GM19452 (cell line): ENCODE measurements around the gene ABCD2.
"Not testable (repeated sequence)": the region's sequence is repeated elsewhere in the genome, so short reads cannot be mapped to it uniquely, and the experiment has no call there.

Experiments used
- ATAC-seq: cut with Tn5 transposase; IDR thresholded peaks from one replicate; pipeline ENCODE4 v1.9.1; 2021; ENCODE audit not compliant: unreplicated experiment

The ABCD2 gene

DNA sequence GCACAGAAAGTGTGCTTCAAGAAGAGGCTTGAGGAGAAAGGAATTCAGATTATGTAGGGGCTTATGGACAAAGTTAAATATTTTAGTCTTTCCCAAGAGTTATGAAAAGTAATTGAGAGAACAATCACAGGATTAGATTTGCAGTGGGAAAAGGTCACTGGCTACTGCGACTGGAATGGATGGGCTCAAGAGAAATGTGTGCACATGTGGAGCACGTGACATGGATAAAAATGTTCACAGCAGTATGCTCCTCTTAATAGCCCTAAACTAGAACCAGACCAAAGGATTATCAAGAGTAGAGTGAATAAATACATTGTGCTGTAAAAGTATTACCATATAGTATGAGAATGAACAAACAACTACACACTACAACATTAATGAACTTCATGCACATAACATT, 78.1 kb downstream of the ABCD2 start:
- no peak for ATAC-seq

DNA sequence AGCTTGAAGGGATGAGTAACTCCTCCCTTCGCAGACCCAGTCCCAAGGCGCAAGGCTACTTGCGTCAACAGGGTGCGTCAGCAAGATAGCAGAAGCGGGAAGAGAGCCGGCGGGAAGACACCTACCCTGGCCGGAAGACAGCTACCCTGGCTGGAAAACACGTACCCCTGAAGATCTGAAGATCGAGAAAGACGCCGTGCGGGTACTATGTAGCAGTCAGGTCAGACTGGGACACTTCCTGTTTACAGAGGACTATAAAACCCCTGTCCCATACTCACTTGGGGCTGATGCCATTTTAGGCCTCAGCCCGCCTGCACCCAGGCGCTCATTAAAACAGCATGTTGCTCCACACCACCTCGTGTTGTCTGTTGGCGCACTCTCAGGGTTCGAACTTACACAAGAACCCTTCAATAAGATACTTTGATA, 80.9 kb downstream of the ABCD2 start:
- ATAC-seq, result no peak

GRCh38 chr12:39533951-39534350, 85.7 kb downstream of the ABCD2 start:
- no peak for ATAC-seq

DNA sequence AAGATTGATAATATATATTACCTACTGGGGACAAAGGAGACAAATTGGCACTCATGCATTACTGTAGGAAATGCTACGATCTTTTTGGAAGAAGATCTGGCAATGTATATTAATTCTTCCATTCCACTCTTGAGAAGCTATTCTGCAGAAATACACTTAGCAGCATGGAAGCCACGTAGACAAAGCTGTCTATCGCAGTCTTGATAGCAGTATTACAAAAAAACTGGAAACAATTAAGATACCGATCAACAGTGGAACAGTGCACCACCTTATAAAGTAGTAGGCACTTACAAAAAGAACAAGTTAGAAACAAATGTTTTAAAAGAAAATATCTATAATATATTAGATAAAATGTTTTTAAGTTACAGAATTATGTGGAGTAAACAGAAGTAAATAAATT, 87.2 kb downstream of the ABCD2 start:
- ATAC-seq, result no peak

DNA sequence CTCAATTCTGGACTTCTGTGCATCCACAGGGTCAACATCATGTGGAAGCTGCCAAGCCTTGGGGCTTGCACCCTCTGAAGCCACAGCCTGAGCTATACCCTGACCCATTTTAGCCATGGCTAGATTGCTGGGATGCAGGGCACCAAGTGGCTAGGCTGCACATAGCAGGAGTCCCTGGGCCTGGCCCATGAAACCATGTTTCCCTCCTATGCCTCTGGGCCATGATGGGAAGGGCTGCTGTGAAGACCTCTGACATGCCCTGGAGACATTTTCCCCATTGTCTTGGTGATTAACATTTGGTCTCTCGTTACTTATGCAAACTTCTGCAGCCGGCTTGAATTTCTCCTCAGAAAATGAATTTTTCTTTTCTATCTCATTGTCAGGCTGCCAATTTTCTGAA, 92.6 kb downstream of the ABCD2 start:
- no peak for ATAC-seq

GRCh38 chr12:39522167-39522566, 97.4 kb downstream of the ABCD2 start:
- ATAC-seq, result not testable (repeated sequence)

- ATAC-seq, result no peak
Observed at GRCh38 chr12:39510001-39510400, 109.6 kb downstream of the ABCD2 start.

DNA sequence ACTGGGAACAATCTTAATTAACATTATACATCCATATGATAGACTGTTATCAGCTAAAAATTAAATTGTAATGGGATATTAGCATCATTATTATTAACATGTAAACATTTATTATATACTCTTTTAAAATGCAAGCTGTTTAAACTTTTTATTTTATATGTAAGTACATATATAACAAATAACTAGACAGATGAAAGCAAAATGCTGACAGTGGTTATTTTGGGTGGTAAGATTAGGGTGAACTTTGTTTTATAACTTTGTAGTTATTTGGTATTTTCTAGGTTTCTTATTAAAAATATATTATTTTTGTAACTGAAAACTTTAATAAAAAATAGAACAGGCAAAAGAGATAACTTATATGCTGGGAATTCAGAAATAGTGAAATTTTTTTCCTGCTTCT, 114.0 kb downstream of the ABCD2 start:
- ATAC-seq, result no peak

DNA sequence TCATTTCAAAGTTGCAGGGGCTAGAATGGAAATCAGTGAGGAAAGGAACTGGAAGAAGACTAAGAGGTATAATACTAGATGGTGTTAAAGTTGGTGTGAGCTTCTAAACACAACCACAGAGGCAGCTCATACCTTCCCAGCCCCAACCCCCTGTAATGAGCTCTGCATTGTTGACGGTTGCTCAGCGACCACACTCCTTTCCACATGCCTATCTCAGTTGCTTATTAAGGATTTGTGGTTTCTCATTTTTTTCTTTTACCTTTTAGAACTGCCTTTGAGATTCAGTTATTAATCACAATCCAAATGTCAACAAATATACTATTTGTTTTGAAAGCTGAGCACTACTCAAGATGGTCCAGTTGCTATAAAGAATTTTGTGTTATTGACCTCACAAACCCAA, 114.6 kb downstream of the ABCD2 start:
- no peak for ATAC-seq

DNA sequence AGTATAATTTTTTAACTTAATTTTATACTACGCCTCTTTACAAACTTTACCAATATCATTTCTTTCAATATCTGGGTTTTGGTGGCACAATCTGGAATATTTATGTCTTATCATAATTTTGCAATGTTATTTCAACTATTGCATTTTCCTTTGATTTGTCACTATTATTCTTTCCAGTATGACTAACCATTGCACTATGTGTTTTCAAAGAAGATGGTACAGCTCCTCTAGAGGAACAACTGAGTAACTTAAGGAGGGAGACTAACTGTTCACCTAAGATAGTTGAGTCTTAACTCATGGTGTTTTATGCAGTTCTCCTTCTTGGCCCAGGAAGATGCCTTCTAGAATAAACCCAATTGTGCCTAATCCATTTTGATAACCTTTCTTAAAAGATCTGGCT, 116.2 kb downstream of the ABCD2 start:
- ATAC-seq, result no peak

GRCh38 chr12:39502726-39503125, 116.9 kb downstream of the ABCD2 start:
- ATAC-seq, result no peak
